ENCODE measurements around the gene TRPV6. TPM values are rescaled to one million over a fixed set of nuclear protein-coding genes. Genes with fewer than 3 reads are reported as not detected.

Gene TRPV6
- total RNA-seq, 1 experiment from 2014 or later, result 1.7 TPM

DNA sequence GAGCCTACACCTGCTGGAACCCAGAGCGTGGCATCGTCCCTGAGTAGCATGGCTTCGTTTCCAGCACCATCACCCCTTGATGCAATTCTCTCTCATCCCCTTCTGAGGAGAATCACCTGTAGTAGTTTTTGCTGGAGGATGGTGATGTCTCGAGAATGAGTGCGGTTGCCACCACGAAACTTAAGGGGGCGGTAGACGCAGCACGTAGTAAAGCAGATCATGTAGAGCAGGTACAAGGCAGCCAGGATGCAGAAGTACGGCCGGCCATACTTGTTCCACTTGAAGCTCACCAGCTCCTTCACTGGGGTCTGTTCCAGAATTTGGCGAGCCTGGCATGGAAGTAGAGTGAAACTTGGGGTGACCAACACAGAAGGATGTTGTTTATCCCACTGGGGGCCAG lies 39.9 kb upstream of the TRPV6 start:
- DNase-seq (ENCODE audit: low read depth, low spot score) (no peak), ATAC-seq (peak; percentile 79)
- H3K27ac ChIP-seq (ENCODE audit: low read depth, low read length), result no peak overlapping the region
- H3K4me3 ChIP-seq (replicated peaks in 1 of 2; ENCODE audit: low read depth in 1 of 2, low read length in 2 of 2), result no peak overlapping the region
- no peaks in the 10 kb centered on the region for H3K4me1 ChIP-seq (ENCODE audit: control insufficient read depth in 1 of 2, insufficient read depth in 2 of 2, low read length in 2 of 2)
- TF ChIP-seq YY1 (IDR thresholded peaks at IDR 0.05; ENCODE audit: extremely low read depth, insufficient replicate concordance, low read depth, low read length), result no peak
- TF ChIP-seq CTCF (IDR thresholded peaks at IDR 0.05 in 2 of 3, conservative IDR thresholded peaks at IDR 0.05 in 1 of 3; ENCODE audit: borderline replicate concordance in 1 of 3, insufficient read depth in 1 of 3, low read depth in 2 of 3, low read length in 2 of 3), result peak; percentile 21 to 50 (median 50); a peak in 4 of 6 replicates
- TF ChIP-seq, protein P1, sequence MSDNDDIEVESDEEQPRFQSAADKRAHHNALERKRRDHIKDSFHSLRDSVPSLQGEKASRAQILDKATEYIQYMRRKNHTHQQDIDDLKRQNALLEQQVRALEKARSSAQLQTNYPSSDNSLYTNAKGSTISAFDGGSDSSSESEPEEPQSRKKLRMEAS (IDR thresholded peaks at IDR 0.05), result peak; percentile 60
- H3K27me3 ChIP-seq (ENCODE audit: insufficient read depth, low read length), result peaks cover 5% of the 10 kb centered on the region; the same call in 1 of the 2 replicates
- H3K36me3 ChIP-seq (ENCODE audit: control insufficient read depth in 1 of 2, insufficient read depth in 2 of 2, low read length in 2 of 2), result no peaks in the 10 kb centered on the region
- H4K20me1 ChIP-seq (ENCODE audit: insufficient read depth), result no peaks in the 10 kb centered on the region
- no peaks in the 10 kb centered on the region for H3K79me2 ChIP-seq (ENCODE audit: insufficient read depth, low read length)
- no peaks in the 10 kb centered on the region for H3K9me2 ChIP-seq (ENCODE audit: insufficient read depth)
- no peaks in the 10 kb centered on the region for H3K9me3 ChIP-seq (ENCODE audit: control insufficient read depth in 1 of 2, insufficient read depth in 1 of 2, low read depth in 1 of 2, low read length in 2 of 2)
- ChIA-PET RAD21 (ENCODE audit: low non-redundant PET in 1 of 2, low total read pairs in 2 of 2, uncharacterized antibody in 2 of 2, unreplicated experiment in 2 of 2) (no interaction called here), POLR2A (interaction anchor here (1.6 kb wide), 1 partner anchor 16 kb away, joined by 3 read pairs; no protein-coding TSS in a partner anchor), CTCF (interaction anchor here (0.6 to 1.9 kb wide), 5 partner anchors 9 to 77 kb away, joined by 3 to 11 read pairs (median 4); no protein-coding TSS in a partner anchor)
- BruUV-seq (replicated peaks), result no TSS peak
- H3K4me2 ChIP-seq (ENCODE audit: low read length), result no peak overlapping the region
- H3K9ac ChIP-seq (ENCODE audit: low read length), result no peak overlapping the region
- H2AFZ ChIP-seq (ENCODE audit: low read depth, low read length, poor library complexity, severe bottlenecking), result no peak overlapping the region
- intact Hi-C loops (cut with micrococcal nuclease), result no loop called here

DNA sequence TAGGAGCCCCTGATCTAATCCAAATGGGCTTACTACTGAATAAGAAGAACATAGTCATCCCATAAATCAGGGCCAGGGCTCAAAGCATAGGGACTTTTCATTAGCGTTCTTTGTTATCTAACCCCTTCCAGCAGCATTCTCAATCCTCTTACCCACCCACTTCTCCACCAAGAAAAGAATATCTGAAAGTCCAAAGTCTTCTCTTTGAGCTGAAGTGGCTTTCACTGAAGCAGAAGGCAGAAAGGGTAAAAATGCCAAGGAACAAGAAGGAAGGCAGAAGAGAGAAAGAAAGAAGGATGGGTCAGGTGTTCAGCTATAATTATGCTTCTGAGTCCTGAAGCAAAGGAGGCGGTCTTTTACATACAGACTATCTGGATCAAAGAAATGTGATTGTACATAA lies 37.8 kb upstream of the TRPV6 start:
- Histone ChIP-seq H3K36me3 (ENCODE audit: control insufficient read depth in 1 of 2, insufficient read depth in 2 of 2, low read length in 2 of 2) (no peaks in the 10 kb centered on the region), H3K27me3 (ENCODE audit: insufficient read depth, low read length) (peaks cover 11% of the 10 kb centered on the region), H2AFZ (ENCODE audit: low read depth, low read length, poor library complexity, severe bottlenecking) (no peak overlapping the region), H4K20me1 (ENCODE audit: insufficient read depth) (no peaks in the 10 kb centered on the region), H3K4me3 (replicated peaks in 1 of 2; ENCODE audit: low read depth in 1 of 2, low read length in 2 of 2) (no peak overlapping the region), H3K4me1 (ENCODE audit: control insufficient read depth in 1 of 2, insufficient read depth in 2 of 2, low read length in 2 of 2) (no peaks in the 10 kb centered on the region), H3K79me2 (ENCODE audit: insufficient read depth, low read length) (no peaks in the 10 kb centered on the region), H3K4me2 (ENCODE audit: low read length) (no peak overlapping the region), H3K9me2 (ENCODE audit: insufficient read depth) (no peaks in the 10 kb centered on the region), H3K27ac (ENCODE audit: low read depth, low read length) (no peak overlapping the region), H3K9ac (ENCODE audit: low read length) (no peak overlapping the region), H3K9me3 (ENCODE audit: control insufficient read depth in 1 of 2, insufficient read depth in 1 of 2, low read depth in 1 of 2, low read length in 2 of 2) (no peaks in the 10 kb centered on the region)
- BruUV-seq (replicated peaks), result no TSS peak
- intact Hi-C loops (cut with micrococcal nuclease), result no loop called here
- ChIA-PET POLR2A (no interaction called here), CTCF (interaction anchor here (1.6 kb wide), 1 partner anchor 14 kb away, joined by 6 read pairs; no protein-coding TSS in a partner anchor), RAD21 (ENCODE audit: low non-redundant PET in 1 of 2, low total read pairs in 2 of 2, uncharacterized antibody in 2 of 2, unreplicated experiment in 2 of 2) (no interaction called here)
- ATAC-seq (no peak), DNase-seq (ENCODE audit: low read depth, low spot score) (no peak)
- no peak for TF ChIP-seq SIN3A (IDR thresholded peaks at IDR 0.05; ENCODE audit: low read depth)
- no peak for TF ChIP-seq POLR2A (IDR thresholded peaks at IDR 0.05; ENCODE audit: borderline replicate concordance, extremely low read depth, insufficient read depth, insufficient read length)
- no peak for TF ChIP-seq ZNF274 (IDR thresholded peaks at IDR 0.05; ENCODE audit: low read depth, low read length)
- TF ChIP-seq, protein P2, sequence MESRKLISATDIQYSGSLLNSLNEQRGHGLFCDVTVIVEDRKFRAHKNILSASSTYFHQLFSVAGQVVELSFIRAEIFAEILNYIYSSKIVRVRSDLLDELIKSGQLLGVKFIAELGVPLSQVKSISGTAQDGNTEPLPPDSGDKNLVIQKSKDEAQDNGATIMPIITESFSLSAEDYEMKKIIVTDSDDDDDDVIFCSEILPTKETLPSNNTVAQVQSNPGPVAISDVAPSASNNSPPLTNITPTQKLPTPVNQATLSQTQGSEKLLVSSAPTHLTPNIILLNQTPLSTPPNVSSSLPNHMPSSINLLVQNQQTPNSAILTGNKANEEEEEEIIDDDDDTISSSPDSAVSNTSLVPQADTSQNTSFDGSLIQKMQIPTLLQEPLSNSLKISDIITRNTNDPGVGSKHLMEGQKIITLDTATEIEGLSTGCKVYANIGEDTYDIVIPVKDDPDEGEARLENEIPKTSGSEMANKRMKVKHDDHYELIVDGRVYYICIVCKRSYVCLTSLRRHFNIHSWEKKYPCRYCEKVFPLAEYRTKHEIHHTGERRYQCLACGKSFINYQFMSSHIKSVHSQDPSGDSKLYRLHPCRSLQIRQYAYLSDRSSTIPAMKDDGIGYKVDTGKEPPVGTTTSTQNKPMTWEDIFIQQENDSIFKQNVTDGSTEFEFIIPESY (IDR thresholded peaks at IDR 0.05; ENCODE audit: extremely low read depth, insufficient replicate concordance, low read length), result no peak
- TF ChIP-seq ELF1 (IDR thresholded peaks at IDR 0.05; ENCODE audit: borderline replicate concordance, low read depth), result no peak
- no peak for TF ChIP-seq TCF7L2 (IDR thresholded peaks at IDR 0.05; ENCODE audit: borderline replicate concordance, extremely low read depth, insufficient read depth, insufficient read length)
- no peak for TF ChIP-seq EZH2phosphoT487 (IDR thresholded peaks at IDR 0.05; ENCODE audit: borderline replicate concordance)
- no peak for TF ChIP-seq SP1 (IDR thresholded peaks at IDR 0.05; ENCODE audit: low read depth)
- no peak for TF ChIP-seq CTCF (IDR thresholded peaks at IDR 0.05 in 2 of 3, conservative IDR thresholded peaks at IDR 0.05 in 1 of 3; ENCODE audit: borderline replicate concordance in 1 of 3, insufficient read depth in 1 of 3, low read depth in 2 of 3, low read length in 2 of 3)
- TF ChIP-seq POLR2AphosphoS5 (IDR thresholded peaks at IDR 0.05; ENCODE audit: low read depth, low read length), result no peak
